K562 (cell line): ENCODE data around the gene OR51V1. TPM values are rescaled to one million over a fixed set of nuclear protein-coding genes. Genes with fewer than 3 reads are reported as not detected.

Experiments
- ATAC-seq: fragments of 200-7000 bp; cut with Tn5 transposase; 3 replicates; pipeline ENCODE4 v1.9.1; 2020; ENCODE audit warnings: moderate library complexity
- BruUV-seq: library from RNA; stranded (reverse); fragments of 400-500 nt; replicated peaks from 2 replicates; lab custom pipeline; 2021; lab: Mats Ljungman, UMichigan
- CTCF ChIA-PET: fragments of 300-600 bp; formaldehyde crosslinking; extraction: SDS; loops from one replicate; lab custom pipeline; 2021; ENCODE audit warnings: low intra/inter-chr PET ratio; lab: Yijun Ruan, JAX
- POLR2A ChIA-PET: fragments of 300-600, 350-650 bp; sonication (Branson Sonifier 250); formaldehyde crosslinking; extraction: SDS; loops from one replicate; lab custom pipeline; 2021; ENCODE audit warnings: antibody characterized with exemption, inconsistent platforms; lab: Yijun Ruan, JAX
- DNase-seq, 4 experiments: peaks; one replicate each; pipeline versions ENCODE4 v3.0.0 to v3.0.0-alpha.2; 2011 to 2018; ENCODE audit warnings: low spot score in 3 of 4, mixed read lengths in 3 of 4; ENCODE audit errors: extremely low read depth in 1 of 4
- FAIRE-seq: peaks from 2 replicates; lab custom pipeline; 2011; peaks lifted over from hg19 to GRCh38; lab: Jason Lieb, UNC
- H2AFZ ChIP-seq: 2 replicates; pipeline ENCODE4 v1.6.0; 2011; ENCODE audit warnings: low read depth, low read length, control low read depth, inconsistent platforms
- H3K27ac ChIP-seq: fragments of 200-600 bp; 3 replicates; pipeline ENCODE4 v1.8.0; 2011; ENCODE audit warnings: low read depth, mild to moderate bottlenecking, control low read depth, inconsistent platforms, low read length, moderate library complexity, mixed read lengths; ENCODE audit errors: extremely low read depth
- H3K27me3 ChIP-seq, 2 experiments: fragments of 300-600 bp in 1 of 2; 2 replicates in 1 of 2; 3 replicates in 1 of 2; pipeline versions ENCODE4 v1.6.0 to v1.8.0; 2011; ENCODE audit warnings: inconsistent platforms in 2 of 2, low read length in 2 of 2, mild to moderate bottlenecking in 1 of 2, mixed read lengths in 1 of 2, moderate library complexity in 1 of 2; ENCODE audit not compliant: control insufficient read depth in 2 of 2, insufficient read depth in 2 of 2
- H3K36me3 ChIP-seq: fragments of 300-600 bp; 3 replicates; pipeline ENCODE4 v1.8.0; 2011; ENCODE audit warnings: mild to moderate bottlenecking, low read length, inconsistent platforms; ENCODE audit not compliant: control insufficient read depth, insufficient read depth
- H3K4me1 ChIP-seq, 2 experiments: fragments of 200-600 bp in 1 of 2; replicated peaks in 1 of 2; 2 replicates in 1 of 2; 3 replicates in 1 of 2; pipeline versions ENCODE4 v1.5.1 to v1.8.0; 2011; ENCODE audit warnings: inconsistent platforms in 2 of 2, low read length in 2 of 2, mild to moderate bottlenecking in 1 of 2, mixed read lengths in 1 of 2, moderate library complexity in 1 of 2; ENCODE audit not compliant: control insufficient read depth in 2 of 2, insufficient read depth in 2 of 2
- H3K4me2 ChIP-seq: 2 replicates; pipeline ENCODE4 v1.6.1; 2011; ENCODE audit warnings: low read length, control low read depth, inconsistent platforms, mixed read lengths; ENCODE audit not compliant: insufficient read depth
- H3K4me3 ChIP-seq: fragments of 200-600 bp; sonication (generic), shearing (Covaris generic); 2 replicates; pipeline ENCODE4 v1.5.1; 2016; ENCODE audit warnings: control low read depth, inconsistent platforms
- H3K79me2 ChIP-seq: fragments of 200-600 bp; 3 replicates; pipeline ENCODE4 v1.8.0; 2011; ENCODE audit warnings: low read length, inconsistent platforms; ENCODE audit not compliant: control insufficient read depth, insufficient read depth
- H3K9ac ChIP-seq, 2 experiments: 2 replicates each; pipeline versions ENCODE4 v1.6.0 to v1.6.1; 2011; ENCODE audit warnings: low read depth in 2 of 2, low read length in 2 of 2, control low read depth in 1 of 2, inconsistent platforms in 1 of 2, mild to moderate bottlenecking in 1 of 2, mixed read lengths in 1 of 2; ENCODE audit not compliant: insufficient read depth in 1 of 2
- H3K9me1 ChIP-seq: one replicate; pipeline ENCODE4 v1.6.0; 2011; ENCODE audit warnings: inconsistent platforms, mild to moderate bottlenecking, low read length, moderate library complexity; ENCODE audit not compliant: control insufficient read depth, insufficient read depth
- H3K9me3 ChIP-seq: replicated peaks from 2 replicates; pipeline ENCODE4 v1.5.1; 2011; ENCODE audit warnings: low read depth, low read length, inconsistent platforms; ENCODE audit not compliant: control insufficient read depth, insufficient read depth
- H4K20me1 ChIP-seq: replicated peaks from 2 replicates; pipeline ENCODE4 v1.6.1; 2011; ENCODE audit warnings: low read length, inconsistent platforms, mixed read lengths; ENCODE audit not compliant: control insufficient read depth, insufficient read depth
- CEBPB ChIP-seq: fragments of 450-650 bp; IDR thresholded peaks from 2 replicates; pipeline ENCODE4 v1.6.1; 2016; ENCODE audit warnings: missing genetic modification characterization, missing compliant biosample characterization
- EP400 ChIP-seq: fragments of 450-650 bp; IDR thresholded peaks from 2 replicates; pipeline ENCODE4 v1.6.1; 2017; ENCODE audit warnings: antibody characterized with exemption, mild to moderate bottlenecking, moderate library complexity
- FOXK2 ChIP-seq, 2 experiments: fragments of 450-650 bp; IDR thresholded peaks in 1 of 2; conservative IDR thresholded peaks in 1 of 2; 2 replicates each; pipeline ENCODE4 v1.6.1; 2016; ENCODE audit warnings: low read depth in 2 of 2, mild to moderate bottlenecking in 1 of 2
- HES1 ChIP-seq: fragments of 450-650 bp; IDR thresholded peaks from 2 replicates; pipeline ENCODE4 v1.6.1; 2016; ENCODE audit warnings: low read depth, mild to moderate bottlenecking, moderate library complexity
- KDM1A ChIP-seq, 2 experiments: fragments of 450-650 bp; IDR thresholded peaks; 2 replicates each; pipeline ENCODE4 v1.6.1; 2016; ENCODE audit warnings: mild to moderate bottlenecking in 2 of 2
- MBD1 ChIP-seq: fragments of 250-450 bp; sonication (Bioruptor Pico); IDR thresholded peaks from 2 replicates; pipeline ENCODE4 v1.8.0; 2022; ENCODE audit warnings: inconsistent platforms
- MXD1 ChIP-seq: fragments of 250-450 bp; sonication (Bioruptor Pico); IDR thresholded peaks from 2 replicates; pipeline ENCODE4 v1.8.0; 2021; ENCODE audit warnings: borderline replicate concordance, mild to moderate bottlenecking, moderate library complexity; ENCODE audit not compliant: poor library complexity, severe bottlenecking
- PYGO2 ChIP-seq: fragments of 450-650 bp; IDR thresholded peaks from 2 replicates; pipeline ENCODE4 v1.6.1; 2016; ENCODE audit warnings: mild to moderate bottlenecking, missing genetic modification characterization, moderate library complexity, missing compliant biosample characterization
- RBM25 ChIP-seq: fragments of 200-400 bp; formaldehyde crosslinking; IDR thresholded peaks from 2 replicates; pipeline ENCODE4 v1.6.1; 2018; ENCODE audit warnings: low read length, low read depth, moderate library complexity; ENCODE audit not compliant: severe bottlenecking
- ZBTB11 ChIP-seq, 3 experiments: fragments of 200-800 bp in 1 of 3; fragments of 250-450 bp in 1 of 3; fragments of 450-650 bp in 1 of 3; sonication (Bioruptor Pico) in 1 of 3; sonication (Bioruptor generic) in 1 of 3; formaldehyde crosslinking in 1 of 3; IDR thresholded peaks; 2 replicates each; pipeline versions ENCODE4 v1.6.1 to v1.8.0; 2016 to 2022; ENCODE audit warnings: mild to moderate bottlenecking in 2 of 3, missing genetic modification characterization in 2 of 3, missing compliant biosample characterization in 1 of 3, moderate library complexity in 1 of 3
- ZNF174 ChIP-seq: fragments of 250-450 bp; sonication (Bioruptor Pico); IDR thresholded peaks from 2 replicates; pipeline ENCODE4 v1.4.0; 2020; ENCODE audit warnings: mild to moderate bottlenecking
- ZNF324 ChIP-seq: fragments of 250-450 bp; sonication (Bioruptor Pico); IDR thresholded peaks from 2 replicates; pipeline ENCODE4 v1.4.0; 2020; ENCODE audit warnings: mild to moderate bottlenecking
- ZNF436 ChIP-seq: fragments of 250-450, 450-650 bp; sonication (Bioruptor Pico); formaldehyde crosslinking; IDR thresholded peaks from 2 replicates; pipeline ENCODE4 v1.7.0; 2020; ENCODE audit warnings: mild to moderate bottlenecking
- ZNF699 ChIP-seq: fragments of 250-450 bp; sonication (Bioruptor Pico); IDR thresholded peaks from 2 replicates; pipeline ENCODE4 v1.8.0; 2021; ENCODE audit warnings: mild to moderate bottlenecking, moderate library complexity; ENCODE audit not compliant: insufficient replicate concordance
- ZNF780A ChIP-seq: fragments of 250-450 bp; sonication (Bioruptor Pico); IDR thresholded peaks from 2 replicates; pipeline ENCODE4 v1.5.0; 2021; ENCODE audit warnings: mild to moderate bottlenecking
- WGBS: fragments of 100-300 bp; shearing (Covaris generic); methylation state at CpG from one replicate; pipeline ENCODE4 v1.1.6; 2016; ENCODE audit warnings: low coverage, mixed read lengths; ENCODE audit not compliant: insufficient coverage; ENCODE audit errors: missing lambda C conversion rate; 5-methylcytosine and 5-hydroxymethylcytosine counted together
- in situ Hi-C: fragments of 300-500 bp; cut with MboI; formaldehyde crosslinking; loops from 4 replicates; pipeline ENCODE4 v1.15.0; 2018; ENCODE audit warnings: inconsistent platforms, mixed read lengths
- intact Hi-C: fragments of 100-400 bp; cut with micrococcal nuclease; formaldehyde crosslinking; loops from 2 replicates; pipeline ENCODE4 v1.14.2; 2022
- polyA plus RNA-seq, 8 experiments: library from polyadenylated mRNA; depleted of rRNA in 4 of 8; stranded (reverse) in 5 of 8; unstranded in 3 of 8; fragments of >200 nt; fragmentation: Nextera tagmentation in 2 of 8; fragmentation: Illumina TruSeq in 1 of 8; extraction: Ambion mirVana in 2 of 8; extraction: Trizol in 1 of 8; gene quantifications; 2 replicates each; pipeline versions ENCODE4 v1.2.1 to v1.2.3, GENCODE V29; 2011 to 2014; ENCODE audit warnings: inconsistent platforms in 1 of 8, missing spikeins in 1 of 8
- total RNA-seq, 7 experiments: library from RNA; depleted of rRNA in 6 of 7; stranded (reverse); fragments of >200 nt in 6 of 7; fragmentation: Illumina TruSeq in 2 of 7; extraction: Trizol in 2 of 7; gene quantifications; 2 replicates each; pipeline versions ENCODE4 v1.2.1 to v1.2.3, GENCODE V29; 2011 to 2021; ENCODE audit warnings: low replicate concordance in 1 of 7

The OR51V1 gene
- total and polyA plus RNA-seq, 9 of the 15 experiments (the other 6 are each of a cell fraction or from before 2014, with no cell fraction given) = not detected

- TF ChIP-seq ZNF780A (CRISPR knock-in tag) (no peak), FOXK2 (conservative IDR thresholded peaks at IDR 0.05 in 1 of 2, IDR thresholded peaks at IDR 0.05 in 1 of 2; ENCODE audit: low read depth in 2 of 2) (peak in 1 of 2 experiments; percentile 43; a peak in 1 of 4 replicates), ZNF324 (CRISPR knock-in tag) (no peak)
- TF ChIP-seq, all 486 proteins: peak for 3
Measured at GRCh38 chr11:5238486-5238885, 38.0 kb upstream of the OR51V1 start (continued).

- no peaks in the 10 kb centered on the region for H3K27me3 ChIP-seq
- in situ Hi-C loops = no loop called here
- intact Hi-C loops = no loop called here
- H3K4me2 ChIP-seq = no peak overlapping the region
- H3K9me3 ChIP-seq = no peaks in the 10 kb centered on the region
- no peak overlapping the region for H3K9ac ChIP-seq
- 96% methylated on average over 2 of the region's 2 CpGs for WGBS
- no peak for ATAC-seq
- H3K9me1 ChIP-seq = no peaks in the 10 kb centered on the region
- BruUV-seq = no TSS peak
- H2AFZ ChIP-seq = no peak overlapping the region
- CTCF ChIA-PET = no interaction called here
- H3K4me3 ChIP-seq = no peak overlapping the region
- H3K36me3 ChIP-seq = no peaks in the 10 kb centered on the region; the same call in 2 of the 3 replicates
- peaks cover 11 to 47% of the 10 kb centered on the region in 2 experiments for H3K4me1 ChIP-seq
- H4K20me1 ChIP-seq = no peaks in the 10 kb centered on the region
- POLR2A ChIA-PET = interaction anchor here (0.7 to 1.4 kb wide), 3 partner anchors 11 to 147 kb away, joined by 3 to 5 read pairs (median 4); no protein-coding TSS in a partner anchor
- no peak for FAIRE-seq
- H3K27ac ChIP-seq = no peak overlapping the region
- DNase-seq = no peak
- peaks cover 31% of the 10 kb centered on the region for H3K79me2 ChIP-seq
- TF ChIP-seq ZNF174 (CRISPR knock-in tag) (no peak), MBD1 (CRISPR knock-in tag) (no peak), HES1 (no peak), CEBPB (tag) (no peak), RBM25 (no peak), ZNF699 (CRISPR knock-in tag) (no peak), PYGO2 (no peak), MXD1 (CRISPR knock-in tag) (no peak), ZNF436 (CRISPR knock-in tag) (no peak), ZBTB11 (CRISPR knock-in tag; IDR thresholded peaks at IDR 0.05) (no peak), KDM1A (IDR thresholded peaks at IDR 0.05) (peak; percentile 61 to 64; a peak in 3 of 4 replicates), EP400 (no peak)
Measured at GRCh38 chr11:5237420-5237819, 36.9 kb upstream of the OR51V1 start.
